HepG2 (cell line): ENCODE data around the gene ZNF277. TPM values are rescaled to one million over a fixed set of nuclear protein-coding genes. Genes with fewer than 3 reads are reported as not detected.

Experiments used
- ATAC-seq: fragments of 200-7000 bp; cut with Tn5 transposase; 3 replicates; pipeline ENCODE4 v1.9.1; 2020; ENCODE audit warnings: mild to moderate bottlenecking, moderate library complexity
- BruUV-seq: library from RNA; stranded (reverse); fragments of 400-500 nt; replicated peaks from 2 replicates; lab custom pipeline; 2021; lab: Mats Ljungman, UMichigan
- CTCF ChIA-PET: fragments of 300-600 bp; formaldehyde crosslinking; extraction: SDS; loops from one replicate; lab custom pipeline; 2021; ENCODE audit warnings: low total read pairs, inconsistent platforms, low intra/inter-chr PET ratio; lab: Yijun Ruan, JAX
- POLR2A ChIA-PET: fragments of 350-600 bp; sonication (Branson Sonifier 250); formaldehyde crosslinking; loops from one replicate; lab custom pipeline; 2020; ENCODE audit warnings: antibody characterized with exemption, inconsistent platforms; lab: Yijun Ruan, JAX
- DNase-seq: peaks from one replicate; pipeline ENCODE4 v3.0.0-alpha.2; 2015; ENCODE audit warnings: low spot score
- FAIRE-seq: peaks from 3 replicates; lab custom pipeline; 2011; peaks lifted over from hg19 to GRCh38; lab: Jason Lieb, UNC
- H2AFZ ChIP-seq: one replicate; pipeline ENCODE4 v1.6.1; 2011; ENCODE audit warnings: low read length, inconsistent platforms
- H3K27ac ChIP-seq: fragments of 300-600 bp; 3 replicates; pipeline ENCODE4 v1.8.0; 2011; ENCODE audit warnings: mixed run types, mild to moderate bottlenecking, mixed read lengths, low read length, inconsistent platforms; ENCODE audit not compliant: insufficient read depth; ENCODE audit errors: extremely low read length
- H3K27me3 ChIP-seq, 2 experiments: fragments of 200-600 bp in 1 of 2; 2 replicates in 1 of 2; 3 replicates in 1 of 2; pipeline versions ENCODE4 v1.6.0 to v1.8.0; 2011; ENCODE audit warnings: low read length in 2 of 2, mild to moderate bottlenecking in 2 of 2, moderate library complexity in 2 of 2, inconsistent platforms in 1 of 2; ENCODE audit not compliant: insufficient read depth in 2 of 2, control insufficient read depth in 1 of 2
- H3K36me3 ChIP-seq, 2 experiments: fragments of 200-600 bp in 1 of 2; replicated peaks in 1 of 2; 2 replicates in 1 of 2; 3 replicates in 1 of 2; pipeline versions ENCODE4 v1.5.1 to v1.8.0; 2011; ENCODE audit warnings: low read length in 2 of 2, inconsistent platforms in 1 of 2; ENCODE audit not compliant: insufficient read depth in 2 of 2, control insufficient read depth in 1 of 2
- H3K4me1 ChIP-seq: 2 replicates; pipeline ENCODE4 v1.5.1; 2012; ENCODE audit warnings: low read length, inconsistent platforms; ENCODE audit not compliant: insufficient read depth
- H3K4me2 ChIP-seq: 2 replicates; pipeline ENCODE4 v1.6.0; 2011; ENCODE audit warnings: low read depth, low read length, inconsistent platforms
- H3K4me3 ChIP-seq, 3 experiments: fragments of 200-600 bp in 1 of 3; sonication (generic), shearing (Covaris generic) in 1 of 3; replicated peaks in 1 of 3; 2 replicates each; pipeline ENCODE4 v1.5.1; 2011 to 2016; ENCODE audit warnings: low read length in 3 of 3, inconsistent platforms in 2 of 3, low read depth in 2 of 3, mild to moderate bottlenecking in 2 of 3, control low read depth in 1 of 3, mixed read lengths in 1 of 3; ENCODE audit not compliant: insufficient read depth in 1 of 3
- H3K79me2 ChIP-seq: one replicate; pipeline ENCODE4 v1.6.1; 2011; ENCODE audit warnings: low read length, inconsistent platforms; ENCODE audit not compliant: insufficient read depth
- H3K9ac ChIP-seq: 2 replicates; pipeline ENCODE4 v1.6.0; 2011; ENCODE audit warnings: mild to moderate bottlenecking, low read depth, low read length, inconsistent platforms; ENCODE audit not compliant: insufficient read depth
- H3K9me3 ChIP-seq: 2 replicates; pipeline ENCODE4 v1.5.1; 2012; ENCODE audit warnings: mild to moderate bottlenecking, low read length
- H4K20me1 ChIP-seq: 2 replicates; pipeline ENCODE4 v1.6.0; 2011; ENCODE audit warnings: inconsistent platforms, mild to moderate bottlenecking, low read length, moderate library complexity; ENCODE audit not compliant: insufficient read depth
- ARNT ChIP-seq: fragments of 450-650 bp; IDR thresholded peaks from 2 replicates; pipeline ENCODE4 v1.6.1; 2017
- CREM ChIP-seq, 2 experiments: sonication (generic) in 1 of 2; formaldehyde crosslinking in 1 of 2; IDR thresholded peaks; 2 replicates each; pipeline versions ENCODE4 v1.4.0 to v1.6.1; 2016 to 2020; ENCODE audit warnings: antibody characterized with exemption in 1 of 2, mild to moderate bottlenecking in 1 of 2, missing genetic modification reagents in 1 of 2
- ELF3 ChIP-seq: IDR thresholded peaks from 2 replicates; pipeline ENCODE4 v1.6.1; 2016; ENCODE audit warnings: missing genetic modification reagents, missing compliant biosample characterization
- HHEX ChIP-seq: IDR thresholded peaks from 2 replicates; pipeline ENCODE4 v1.6.1; 2016; ENCODE audit warnings: control low read depth
- HNRNPH1 ChIP-seq: fragments of 200-400 bp; formaldehyde crosslinking; optimal IDR thresholded peaks from 2 replicates; pipeline ENCODE3; 2017; ENCODE audit warnings: mild to moderate bottlenecking, low read depth, low read length
- MED1 ChIP-seq: sonication (generic); formaldehyde crosslinking; IDR thresholded peaks from 2 replicates; pipeline ENCODE4 v1.4.0; 2020; ENCODE audit warnings: missing genetic modification reagents
- NFRKB ChIP-seq: fragments of 450-650 bp; IDR thresholded peaks from 2 replicates; pipeline ENCODE4 v1.6.1; 2017
- NR2F2 ChIP-seq: IDR thresholded peaks from 2 replicates; pipeline ENCODE4 v1.6.1; 2012; ENCODE audit warnings: low read depth, inconsistent platforms, borderline replicate concordance
- POGZ ChIP-seq: sonication (generic); formaldehyde crosslinking; IDR thresholded peaks from 2 replicates; pipeline ENCODE4 v1.4.0; 2020; ENCODE audit warnings: mild to moderate bottlenecking, missing genetic modification reagents
- RXRB ChIP-seq: IDR thresholded peaks from 2 replicates; pipeline ENCODE4 v1.6.1; 2016; ENCODE audit warnings: borderline replicate concordance, missing genetic modification reagents, missing compliant biosample characterization
- YEATS4 ChIP-seq: sonication (generic); formaldehyde crosslinking; IDR thresholded peaks from 2 replicates; pipeline ENCODE4 v1.4.0; 2020; ENCODE audit warnings: missing genetic modification reagents, borderline replicate concordance
- ZNF550 ChIP-seq: sonication (generic); formaldehyde crosslinking; IDR thresholded peaks from 2 replicates; pipeline ENCODE4 v1.4.0; 2020; ENCODE audit warnings: mild to moderate bottlenecking, missing genetic modification reagents, borderline replicate concordance
- ZNF564 ChIP-seq: sonication (generic); formaldehyde crosslinking; IDR thresholded peaks from 2 replicates; pipeline ENCODE4 v1.8.1; 2023; ENCODE audit warnings: mild to moderate bottlenecking, missing genetic modification reagents
- ZNF737 ChIP-seq: sonication (generic); formaldehyde crosslinking; IDR thresholded peaks from 2 replicates; pipeline ENCODE4 v1.5.0; 2020; ENCODE audit warnings: missing genetic modification reagents, mild to moderate bottlenecking, borderline replicate concordance
- WGBS: methylation state at CpG from one replicate; pipeline ENCODE4 v1.1.6; 2017; ENCODE audit warnings: low lambda C conversion rate; 5-methylcytosine and 5-hydroxymethylcytosine counted together
- in situ Hi-C: cut with HindIII; loops from 2 replicates; pipeline ENCODE4 v1.10.0; 2017; ENCODE audit warnings: low pct_unique_long_range_greater_than_20kb; ENCODE audit not compliant: extremely low pct_ligation_motif_present
- intact Hi-C: fragments of 100-400 bp; cut with micrococcal nuclease; formaldehyde crosslinking; loops from one replicate; pipeline ENCODE4 v1.10.0; 2022; ENCODE audit not compliant: unreplicated experiment
- polyA plus RNA-seq, 8 experiments: library from polyadenylated mRNA; depleted of rRNA in 3 of 8; stranded (reverse) in 7 of 8; unstranded in 1 of 8; fragments of >200 nt; fragmentation: Illumina TruSeq in 4 of 8; extraction: Trizol in 4 of 8; gene quantifications; 2 replicates each; pipeline versions ENCODE4 v1.2.1 to v1.2.3, GENCODE V29; 2011 to 2016; ENCODE audit warnings: low read depth in 4 of 8, missing spikeins in 1 of 8, mixed read lengths in 1 of 8; ENCODE audit not compliant: insufficient read depth in 1 of 8
- total RNA-seq, 5 experiments: library from RNA; depleted of rRNA; stranded (reverse); fragments of >200 nt; fragmentation: Illumina TruSeq; extraction: Trizol; gene quantifications; 2 replicates each; pipeline ENCODE4 v1.2.3, GENCODE V29; 2016; ENCODE audit warnings: low read depth in 1 of 5
- TF ChIP-seq, protein P1 (sequence below): IDR thresholded peaks from 2 replicates; pipeline ENCODE4 v1.6.1; 2016
- TF ChIP-seq, protein P2 (sequence below): IDR thresholded peaks from 2 replicates; pipeline ENCODE4 v1.6.1; 2016; ENCODE audit warnings: mild to moderate bottlenecking
- TF ChIP-seq, protein P3 (sequence below): sonication (generic); formaldehyde crosslinking; IDR thresholded peaks from 2 replicates; pipeline ENCODE4 v1.4.0; 2020; ENCODE audit warnings: low read depth, mild to moderate bottlenecking, missing genetic modification reagents

ZNF277 gene
- total and polyA plus RNA-seq, 2 of the 13 experiments (the other 11 are each of a cell fraction or from before 2014, with no cell fraction given) = 29.1 to 30.1 TPM

DNA sequence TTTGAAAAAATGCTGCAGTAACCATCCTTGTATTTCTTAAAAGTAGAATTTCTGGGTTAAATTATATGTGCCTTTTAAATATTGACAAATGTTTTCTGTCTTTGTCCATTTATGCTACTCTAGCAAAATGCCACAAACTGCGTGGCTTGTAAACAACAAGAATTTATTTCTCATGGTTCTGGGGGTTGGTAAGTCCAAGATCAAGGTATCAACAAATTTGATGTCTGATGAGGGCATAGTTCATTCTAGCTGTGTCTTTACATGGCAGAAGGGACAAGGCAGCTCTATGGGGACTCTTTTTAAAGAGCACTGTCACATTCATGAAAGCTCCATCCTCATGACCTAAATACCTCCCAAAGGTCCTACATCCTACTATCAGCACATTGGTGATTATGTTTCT, 27.7 kb downstream of the ZNF277 start:
- ChIA-PET CTCF (no interaction called here), POLR2A (no interaction called here)
- in situ Hi-C loops (no loop called here), intact Hi-C loops (no loop called here)
- no TSS peak for BruUV-seq
- DNase-seq = no peak
- WGBS = 100% methylated on average over 1 of the region's 1 CpG
- Histone ChIP-seq H3K9me3 (no peaks in the 10 kb centered on the region; the same call in 1 of the 2 replicates), H3K4me3 (no peak overlapping the region), H2AFZ (no peak overlapping the region), H4K20me1 (peaks cover 3% of the 10 kb centered on the region; the same call in 1 of the 2 replicates), H3K79me2 (peaks cover 29% of the 10 kb centered on the region), H3K36me3 (no peaks in the 10 kb centered on the region; a peak in 1 of 5 replicates), H3K4me2 (no peak overlapping the region), H3K27me3 (no peaks in the 10 kb centered on the region), H3K27ac (no peak overlapping the region), H3K9ac (no peak overlapping the region), H3K4me1 (peaks cover 59% of the 10 kb centered on the region)
- FAIRE-seq = no peak
- ATAC-seq = no peak
- TF ChIP-seq ZNF564 (CRISPR knock-in tag) (peak; percentile 91; the same call in 1 of the 2 replicates), ARNT (no peak)

DNA sequence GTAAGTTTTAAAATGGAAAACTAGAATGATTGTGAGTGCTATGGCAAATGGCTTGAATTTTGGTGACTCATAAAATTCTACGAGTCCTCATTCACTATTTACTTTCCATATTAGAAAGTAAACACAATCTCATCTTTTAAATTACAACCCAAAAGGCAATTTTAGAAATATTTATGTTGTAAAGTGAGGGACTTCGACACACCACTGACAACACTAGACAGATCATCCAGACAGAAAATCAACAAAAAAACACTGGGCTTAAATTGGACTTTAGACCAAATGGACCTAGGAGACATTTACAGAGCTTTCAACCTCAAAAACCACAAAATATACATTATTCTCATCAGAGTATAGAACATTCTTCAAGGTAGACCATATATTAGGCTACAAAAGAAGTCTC, 30.1 kb downstream of the ZNF277 start:
- H3K9me3 ChIP-seq = no peaks in the 10 kb centered on the region; the same call in 1 of the 2 replicates
- H3K4me2 ChIP-seq = peak overlapping the region; percentile 33
- ChIA-PET POLR2A (no interaction called here), CTCF (no interaction called here)
- no peak overlapping the region for H2AFZ ChIP-seq
- H4K20me1 ChIP-seq = peaks cover 3% of the 10 kb centered on the region; the same call in 1 of the 2 replicates
- H3K4me3 ChIP-seq = no peak overlapping the region
- no peaks in the 10 kb centered on the region; a peak in 1 of 5 replicates for H3K36me3 ChIP-seq
- 3% methylated on average over 2 of the region's 2 CpGs for WGBS
- BruUV-seq = no TSS peak
- peaks cover 59% of the 10 kb centered on the region for H3K4me1 ChIP-seq
- H3K9ac ChIP-seq = no peak overlapping the region
- FAIRE-seq (peak; percentile 51), DNase-seq (peak; percentile 74), ATAC-seq (peak; percentile 81)
- no peaks in the 10 kb centered on the region for H3K27me3 ChIP-seq
- H3K27ac ChIP-seq = peak overlapping the region; percentile 9
- intact Hi-C loops (no loop called here), in situ Hi-C loops (no loop called here)
- H3K79me2 ChIP-seq = peaks cover 26% of the 10 kb centered on the region
- peak; percentile 42; the same call in 1 of the 2 replicates for TF ChIP-seq CREM (IDR thresholded peaks at IDR 0.05)
- TF ChIP-seq CREM (CRISPR knock-in tag; IDR thresholded peaks at IDR 0.05) = no peak
- TF ChIP-seq, protein P1, sequence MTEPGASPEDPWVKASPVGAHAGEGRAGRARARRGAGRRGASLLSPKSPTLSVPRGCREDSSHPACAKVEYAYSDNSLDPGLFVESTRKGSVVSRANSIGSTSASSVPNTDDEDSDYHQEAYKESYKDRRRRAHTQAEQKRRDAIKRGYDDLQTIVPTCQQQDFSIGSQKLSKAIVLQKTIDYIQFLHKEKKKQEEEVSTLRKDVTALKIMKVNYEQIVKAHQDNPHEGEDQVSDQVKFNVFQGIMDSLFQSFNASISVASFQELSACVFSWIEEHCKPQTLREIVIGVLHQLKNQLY (CRISPR knock-in tag) = 0 out of 2 replicates have a peak, but pooled peaks have one; percentile 23
- TF ChIP-seq RXRB (CRISPR knock-in tag) = peak; percentile 48; the same call in 1 of the 2 replicates
- no peak for TF ChIP-seq NFRKB
- TF ChIP-seq HNRNPH1 = no peak
- TF ChIP-seq HHEX = peak; percentile 33; the same call in 1 of the 2 replicates
- TF ChIP-seq MED1 (CRISPR knock-in tag) = peak; percentile 42; the same call in 1 of the 2 replicates
- no peak for TF ChIP-seq NR2F2
- TF ChIP-seq ELF3 (CRISPR knock-in tag) = 0 out of 2 replicates have a peak, but pooled peaks have one; percentile 26
- no peak for TF ChIP-seq ZNF737 (CRISPR knock-in tag)
- TF ChIP-seq, protein P2, sequence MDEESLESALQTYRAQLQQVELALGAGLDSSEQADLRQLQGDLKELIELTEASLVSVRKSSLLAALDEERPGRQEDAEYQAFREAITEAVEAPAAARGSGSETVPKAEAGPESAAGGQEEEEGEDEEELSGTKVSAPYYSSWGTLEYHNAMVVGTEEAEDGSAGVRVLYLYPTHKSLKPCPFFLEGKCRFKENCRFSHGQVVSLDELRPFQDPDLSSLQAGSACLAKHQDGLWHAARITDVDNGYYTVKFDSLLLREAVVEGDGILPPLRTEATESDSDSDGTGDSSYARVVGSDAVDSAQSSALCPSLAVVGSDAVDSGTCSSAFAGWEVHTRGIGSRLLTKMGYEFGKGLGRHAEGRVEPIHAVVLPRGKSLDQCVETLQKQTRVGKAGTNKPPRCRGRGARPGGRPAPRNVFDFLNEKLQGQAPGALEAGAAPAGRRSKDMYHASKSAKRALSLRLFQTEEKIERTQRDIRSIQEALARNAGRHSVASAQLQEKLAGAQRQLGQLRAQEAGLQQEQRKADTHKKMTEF (CRISPR knock-in tag) = peak; percentile 44; the same call in 1 of the 2 replicates
- TF ChIP-seq ZNF550 = no peak
- TF ChIP-seq POGZ (CRISPR knock-in tag) = peak; percentile 50; the same call in 1 of the 2 replicates
- no peak for TF ChIP-seq YEATS4 (CRISPR knock-in tag)
- TF ChIP-seq, protein P3, sequence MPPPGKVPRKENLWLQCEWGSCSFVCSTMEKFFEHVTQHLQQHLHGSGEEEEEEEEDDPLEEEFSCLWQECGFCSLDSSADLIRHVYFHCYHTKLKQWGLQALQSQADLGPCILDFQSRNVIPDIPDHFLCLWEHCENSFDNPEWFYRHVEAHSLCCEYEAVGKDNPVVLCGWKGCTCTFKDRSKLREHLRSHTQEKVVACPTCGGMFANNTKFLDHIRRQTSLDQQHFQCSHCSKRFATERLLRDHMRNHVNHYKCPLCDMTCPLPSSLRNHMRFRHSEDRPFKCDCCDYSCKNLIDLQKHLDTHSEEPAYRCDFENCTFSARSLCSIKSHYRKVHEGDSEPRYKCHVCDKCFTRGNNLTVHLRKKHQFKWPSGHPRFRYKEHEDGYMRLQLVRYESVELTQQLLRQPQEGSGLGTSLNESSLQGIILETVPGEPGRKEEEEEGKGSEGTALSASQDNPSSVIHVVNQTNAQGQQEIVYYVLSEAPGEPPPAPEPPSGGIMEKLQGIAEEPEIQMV (CRISPR knock-in tag) = no peak
